Fibroblast of pulmonary artery (primary cell): ENCODE measurements around the gene BNC2.

Experiments
- DNase-seq: peaks from one replicate; pipeline ENCODE4 v3.0.0-alpha.2; 2010; ENCODE audit warnings: low read depth
- H3K4me3 ChIP-seq: replicated peaks from 2 replicates; pipeline ENCODE4 v1.5.1; 2011; ENCODE audit warnings: low read depth, mild to moderate bottlenecking, control low read depth, low read length, moderate library complexity
- CTCF ChIP-seq: IDR thresholded peaks from 2 replicates; pipeline ENCODE4 v1.5.1; 2011; ENCODE audit warnings: mild to moderate bottlenecking, control low read depth, low read length, inconsistent platforms; ENCODE audit errors: missing control alignments

The BNC2 gene

GRCh38 chr9:16750553-16750952, 119.9 kb downstream of the BNC2 start:
- TF ChIP-seq CTCF, result no peak
- no peak for DNase-seq
- no peak overlapping the region for H3K4me3 ChIP-seq

GRCh38 chr9:16745359-16745758, 125.1 kb downstream of the BNC2 start:
- no peak for TF ChIP-seq CTCF
- no peak for DNase-seq

GRCh38 chr9:16744394-16744793, 126.1 kb downstream of the BNC2 start:
- no peak for TF ChIP-seq CTCF
- DNase-seq, result peak; percentile 61
- H3K4me3 ChIP-seq, result no peak overlapping the region

More at GRCh38 chr9:16745359-16745758, 125.1 kb downstream of the BNC2 start:
- no peak overlapping the region for H3K4me3 ChIP-seq

- no peak overlapping the region for H3K4me3 ChIP-seq
- no peak for DNase-seq
- TF ChIP-seq CTCF, result no peak
These were observed 127.1 kb downstream of the BNC2 start for GRCh38 chr9:16743375-16743774.

- no peak for TF ChIP-seq CTCF
- no peak overlapping the region for H3K4me3 ChIP-seq
- DNase-seq, result no peak
These were observed 135.5 kb downstream of the BNC2 start for GRCh38 chr9:16735001-16735400.

GRCh38 chr9:16732546-16732945, 137.9 kb downstream of the BNC2 start:
- no peak for DNase-seq
- TF ChIP-seq CTCF, result no peak
- no peak overlapping the region for H3K4me3 ChIP-seq

GRCh38 chr9:16730162-16730561, 140.3 kb downstream of the BNC2 start:
- no peak for TF ChIP-seq CTCF
- no peak for DNase-seq
- H3K4me3 ChIP-seq, result no peak overlapping the region
